DMS79 treated with DMSO at 0.1 percent for 48 hours (cell line): ENCODE data around the gene GRIK2.

Experiments
- DNase-seq: peaks from one replicate; lab custom pipeline; 2025; lab: John Stamatoyannopoulos, UW

The GRIK2 gene

DNA sequence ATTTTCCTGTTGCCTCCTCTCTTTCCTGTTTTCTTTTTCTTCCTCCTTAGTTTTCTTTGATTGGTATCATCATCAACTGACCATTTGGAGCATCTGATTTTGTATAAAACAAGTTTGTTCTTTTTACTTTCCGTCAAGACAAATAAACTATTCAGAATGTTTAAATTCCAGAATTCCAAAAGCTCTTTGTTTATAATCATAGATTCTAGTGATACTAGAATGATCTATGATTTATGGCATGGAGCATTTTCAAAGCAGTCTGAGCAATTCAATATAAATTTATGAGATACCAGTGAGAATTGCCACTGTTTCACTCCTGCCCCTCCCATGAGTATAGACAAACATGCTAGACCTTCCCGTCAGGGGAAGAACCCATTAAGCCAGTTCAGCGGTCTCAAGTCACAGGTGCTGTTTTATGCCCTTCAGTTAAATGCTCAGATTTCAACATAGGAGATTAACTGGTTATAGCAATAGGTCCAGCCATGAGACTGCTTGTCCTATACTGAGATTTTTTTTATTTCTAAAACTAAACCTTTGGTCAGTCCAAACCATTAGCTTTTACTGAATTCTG, 60.7 kb downstream of the GRIK2 start:
- no peak for DNase-seq

DNA sequence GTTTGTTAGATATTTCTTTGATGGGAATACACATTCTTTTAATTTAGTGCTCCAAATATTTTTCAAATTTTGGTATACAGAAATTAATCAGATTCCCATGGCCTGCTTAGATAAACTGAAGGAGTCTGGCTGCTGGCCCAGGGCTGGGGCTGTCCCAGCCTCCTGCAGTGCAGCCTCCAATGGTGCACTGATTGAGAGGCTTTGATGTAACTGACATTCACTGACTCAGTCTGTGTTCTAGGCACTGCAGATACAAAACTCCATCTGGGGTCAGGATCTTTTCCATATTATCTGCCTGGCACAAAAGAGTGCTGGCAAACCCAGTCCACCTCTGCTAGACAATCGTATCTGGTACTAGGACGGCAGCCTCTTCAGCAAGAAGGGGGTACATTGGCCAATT, 64.8 kb downstream of the GRIK2 start:
- no peak for DNase-seq

DNA sequence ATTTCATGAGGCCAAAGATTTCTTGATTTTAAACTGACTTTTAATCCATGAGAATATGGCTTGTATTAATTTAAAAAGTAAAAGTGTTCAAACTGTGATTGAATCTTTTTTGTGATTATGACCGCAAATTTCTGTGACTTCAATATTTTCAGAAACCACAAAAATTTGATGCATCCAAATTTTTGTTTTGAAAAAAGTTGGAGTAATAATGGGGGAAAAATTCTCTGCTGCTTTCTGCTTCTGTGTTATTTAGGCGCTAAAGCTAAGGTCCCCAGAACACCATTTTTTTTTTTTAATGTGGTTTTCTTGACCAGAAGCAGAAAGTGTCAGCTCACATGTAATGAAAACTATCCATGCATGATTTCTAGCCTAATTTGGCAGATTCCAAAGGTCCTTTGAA, 65.3 kb downstream of the GRIK2 start:
- no peak for DNase-seq

DNA sequence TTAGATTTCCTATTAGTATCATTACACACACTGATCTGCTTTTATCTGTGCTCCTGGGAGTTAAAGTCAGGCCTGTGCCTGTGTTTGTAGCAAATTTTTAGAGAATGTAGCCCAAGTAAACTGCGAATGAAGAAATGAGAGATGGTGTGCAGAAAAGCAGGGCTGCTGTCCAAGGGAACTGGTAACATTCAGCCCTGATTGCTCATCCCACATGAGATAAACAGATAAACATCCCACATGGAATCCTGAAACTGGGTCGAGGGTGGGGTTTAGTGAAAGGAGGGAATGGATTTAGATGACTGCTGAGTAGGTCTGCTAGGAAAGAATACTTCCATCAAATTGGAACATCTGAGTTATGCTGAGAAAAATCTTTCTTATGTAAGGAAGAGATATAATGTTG, 69.1 kb downstream of the GRIK2 start:
- no peak for DNase-seq

DNA sequence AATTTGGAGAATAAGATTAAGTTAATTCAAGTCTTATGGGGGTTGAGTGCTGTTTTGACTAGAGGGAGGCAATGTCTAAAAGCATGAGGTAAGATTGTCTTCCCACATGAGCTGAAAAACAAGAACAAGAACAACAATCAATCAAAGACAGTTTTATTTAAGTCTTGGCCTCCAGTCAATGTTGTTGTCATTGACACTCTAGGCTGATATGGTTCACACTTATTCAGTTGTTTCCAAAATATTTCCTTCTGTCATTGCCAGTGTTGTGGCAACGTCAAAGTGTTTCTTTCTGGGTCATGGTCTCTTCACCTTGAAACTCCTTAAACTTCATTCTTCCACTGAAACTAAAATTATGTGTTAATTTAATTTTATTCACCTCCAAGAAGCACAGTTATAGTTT, 72.4 kb downstream of the GRIK2 start:
- DNase-seq = no peak

DNA sequence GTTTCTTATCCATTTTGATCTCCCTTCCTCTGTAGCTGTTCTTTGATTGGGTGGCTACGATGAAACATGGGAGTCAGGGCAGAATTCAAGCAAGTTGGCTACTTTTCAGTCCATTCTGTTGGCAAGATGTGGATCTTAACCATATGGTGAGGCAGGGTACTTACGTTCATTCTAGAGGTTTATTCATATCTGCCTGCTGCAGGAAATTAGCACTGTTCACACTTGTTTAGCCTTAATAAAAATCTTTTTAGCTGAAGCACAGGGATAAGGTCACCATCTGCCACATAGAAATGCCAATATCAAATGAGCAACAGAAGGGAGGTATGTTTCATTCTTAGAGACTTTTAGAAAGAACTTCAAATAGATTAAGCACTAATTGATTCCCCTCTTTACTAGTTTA, 83.9 kb downstream of the GRIK2 start:
- no peak for DNase-seq

DNA sequence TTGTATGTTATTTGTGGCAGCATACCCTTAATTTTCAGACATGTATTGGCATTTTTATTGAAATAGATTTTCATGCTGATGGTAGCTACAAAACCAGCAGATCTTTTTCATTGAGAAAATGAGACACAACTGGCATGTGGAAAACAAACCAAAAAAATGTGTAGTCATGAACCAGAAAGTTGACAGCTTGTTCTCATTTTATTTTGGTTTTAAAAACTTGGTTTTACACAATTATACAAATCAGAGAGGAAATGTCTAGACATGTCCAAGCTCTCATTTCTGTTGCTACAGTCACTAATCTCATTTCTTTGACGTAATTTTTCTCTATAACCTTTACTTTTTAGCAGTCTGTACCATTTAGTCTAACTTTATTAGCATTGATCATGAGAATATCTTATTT, 85.4 kb downstream of the GRIK2 start:
- DNase-seq = no peak

DNA sequence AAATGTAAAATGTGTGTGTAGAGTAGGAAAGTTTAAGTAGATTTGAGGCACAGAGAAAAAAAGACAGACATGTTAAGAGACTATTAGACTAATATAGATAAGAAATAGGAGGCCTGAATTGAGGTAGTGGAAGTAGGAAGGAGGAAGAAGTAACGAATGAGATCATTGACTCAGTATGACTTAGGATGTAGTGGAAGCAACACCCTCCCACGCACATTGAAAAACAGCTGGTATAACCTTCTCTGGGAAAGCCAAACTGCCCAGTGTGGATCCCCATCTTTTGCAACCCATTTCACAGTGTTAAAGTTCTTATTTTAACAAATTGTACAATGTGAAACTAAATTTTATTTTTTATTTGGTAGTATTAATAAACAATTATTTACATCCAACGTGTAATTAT, 89.1 kb downstream of the GRIK2 start:
- no peak for DNase-seq

DNA sequence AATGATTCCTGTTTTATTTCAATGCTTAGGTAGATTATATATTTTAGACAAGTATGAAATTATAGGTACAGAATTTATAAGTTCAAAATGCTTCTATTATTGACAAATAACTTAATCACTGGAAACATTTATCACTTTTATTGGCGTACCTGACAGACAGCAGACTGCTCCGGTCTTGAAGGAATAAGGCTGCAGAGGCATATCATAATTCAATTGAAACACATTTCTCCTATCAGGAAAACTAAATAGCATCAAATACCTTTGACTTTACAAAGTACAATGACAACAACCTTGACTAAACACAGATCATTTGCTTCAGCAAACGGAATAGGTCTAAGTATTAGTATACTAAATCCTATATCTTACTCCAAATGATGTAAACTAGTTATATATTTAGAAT, 91.3 kb downstream of the GRIK2 start:
- no peak for DNase-seq

DNA sequence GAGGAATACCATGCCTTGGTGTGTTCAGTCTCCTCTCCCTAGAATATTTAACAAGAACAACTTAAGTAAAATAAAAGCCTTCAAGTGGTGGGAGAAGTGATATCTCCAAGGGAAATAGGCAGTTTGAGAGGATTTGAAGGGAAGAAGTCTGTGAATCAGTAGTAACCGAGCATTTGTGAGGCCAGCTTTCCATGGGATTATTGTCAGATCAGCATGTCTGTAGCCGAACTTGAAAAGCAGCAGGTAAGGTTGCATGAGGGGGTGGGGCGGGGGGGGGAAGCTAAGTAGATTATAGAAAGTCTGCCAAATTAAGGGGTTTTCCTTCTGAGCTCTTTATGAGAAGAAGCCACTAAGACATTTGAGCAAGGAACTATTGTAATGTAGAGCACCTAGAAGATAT, 92.6 kb downstream of the GRIK2 start:
- no peak for DNase-seq

DNA sequence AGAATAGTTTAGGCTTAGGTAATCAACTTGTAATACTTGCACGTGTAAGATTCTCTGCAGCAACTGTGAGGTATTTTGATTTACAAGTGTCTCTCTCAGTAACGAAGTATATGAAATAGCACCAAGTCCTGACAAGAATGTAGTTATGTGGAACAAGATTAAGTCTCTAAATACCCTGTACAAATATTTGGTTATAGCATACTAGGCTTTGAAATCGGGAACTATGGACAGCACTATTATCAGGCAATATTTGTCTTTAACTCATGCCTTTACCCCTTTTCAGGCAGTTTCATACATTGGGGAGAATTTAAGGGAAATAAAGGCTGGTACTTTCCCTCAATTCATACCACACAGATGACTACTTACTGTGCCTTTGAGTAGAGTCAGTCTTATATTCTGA, 93.2 kb downstream of the GRIK2 start:
- DNase-seq = no peak

DNA sequence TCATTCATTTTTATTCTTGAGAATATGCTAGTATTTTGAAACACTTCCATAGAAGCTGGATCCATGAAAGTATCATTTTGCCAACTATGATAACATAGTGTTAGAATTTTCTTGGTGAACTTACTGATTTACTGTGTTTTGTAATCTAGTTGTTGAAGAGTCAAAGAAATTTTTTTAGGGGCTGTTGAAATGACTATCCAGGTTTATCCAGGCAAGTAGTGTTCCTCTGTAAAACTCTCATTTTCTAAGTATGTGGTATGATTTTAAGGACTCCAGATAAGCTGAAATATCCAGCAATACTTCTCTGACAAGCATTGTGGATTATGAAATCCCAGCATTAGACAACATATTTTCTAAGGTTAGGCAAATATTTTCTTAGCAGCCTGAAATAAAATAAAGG, 95.9 kb downstream of the GRIK2 start:
- DNase-seq = no peak

DNA sequence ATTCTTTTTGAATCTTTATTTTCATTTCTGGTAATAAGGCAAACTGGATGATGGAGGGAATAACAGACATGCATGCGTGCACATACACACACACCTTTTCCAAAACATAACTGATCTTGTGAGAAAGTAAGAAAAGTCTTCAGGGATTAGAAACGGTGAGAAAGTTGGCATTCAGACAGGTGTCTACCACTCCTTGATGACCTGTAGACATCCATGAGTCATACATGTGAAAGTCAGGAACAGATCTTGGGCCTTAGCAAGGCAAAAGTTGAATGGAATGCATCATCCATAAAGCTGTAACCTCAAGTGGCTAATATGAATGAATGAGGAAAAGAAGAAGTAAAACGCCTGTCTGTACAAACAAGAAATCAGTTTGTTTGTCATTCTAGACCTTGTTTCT, 97.3 kb downstream of the GRIK2 start:
- no peak for DNase-seq

DNA sequence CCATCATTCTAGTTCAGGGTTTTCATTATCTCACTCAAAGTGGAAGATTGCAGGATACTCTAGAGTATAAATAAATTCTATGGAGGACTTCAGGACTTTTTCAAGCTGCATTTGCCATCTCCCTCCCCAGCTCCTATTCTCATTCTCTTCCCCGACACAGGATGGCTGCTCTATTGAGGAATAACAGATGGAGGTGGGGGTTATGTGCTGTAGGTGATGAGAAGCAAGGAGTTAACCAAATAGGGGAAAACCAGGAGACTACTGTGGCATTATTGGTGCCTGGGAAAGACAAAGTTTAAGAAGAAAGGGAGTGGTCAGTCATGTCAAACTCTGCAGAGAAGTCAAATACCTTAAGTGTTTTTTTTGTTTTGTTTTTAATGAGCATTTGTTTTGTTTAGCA, 109.3 kb downstream of the GRIK2 start:
- DNase-seq = no peak

DNA sequence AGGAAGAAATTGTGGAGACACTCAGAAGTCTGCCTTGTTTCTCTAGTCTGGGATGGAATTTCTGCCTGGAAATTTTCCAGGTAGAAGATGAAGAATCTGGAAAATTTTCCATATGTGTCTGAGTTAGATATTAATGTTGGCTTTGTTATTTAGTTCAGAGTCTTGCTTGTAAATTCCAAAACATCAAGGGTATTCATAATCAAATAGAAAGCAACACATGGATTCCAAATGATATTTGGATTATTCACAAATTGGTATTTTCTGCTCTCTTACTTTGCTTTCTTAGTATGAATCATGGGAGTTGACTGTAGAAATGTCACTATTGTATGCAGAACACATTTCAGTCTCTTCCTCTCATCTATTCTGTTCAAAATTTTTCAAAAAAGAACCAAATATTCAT, 116.0 kb downstream of the GRIK2 start:
- DNase-seq = no peak

DNA sequence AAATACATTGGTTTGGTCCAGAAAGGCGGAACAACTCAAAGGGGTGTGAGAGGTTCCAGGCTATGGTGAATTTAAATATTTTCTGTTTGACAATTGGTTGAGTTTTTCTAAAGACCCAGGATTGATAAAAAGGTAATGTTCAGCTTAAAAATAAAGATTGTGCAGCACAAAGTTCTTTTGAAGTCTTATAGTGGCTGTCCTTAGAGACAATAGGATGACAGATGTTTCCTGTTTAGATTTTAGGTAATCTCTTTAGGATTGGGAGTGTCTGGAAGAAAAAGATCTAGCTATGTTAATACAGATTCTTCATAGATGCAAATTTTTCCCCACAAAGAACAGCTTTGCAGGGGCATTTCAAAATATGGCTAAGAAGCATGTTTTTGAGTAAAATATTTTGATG, 119.7 kb downstream of the GRIK2 start:
- DNase-seq = no peak

DNA sequence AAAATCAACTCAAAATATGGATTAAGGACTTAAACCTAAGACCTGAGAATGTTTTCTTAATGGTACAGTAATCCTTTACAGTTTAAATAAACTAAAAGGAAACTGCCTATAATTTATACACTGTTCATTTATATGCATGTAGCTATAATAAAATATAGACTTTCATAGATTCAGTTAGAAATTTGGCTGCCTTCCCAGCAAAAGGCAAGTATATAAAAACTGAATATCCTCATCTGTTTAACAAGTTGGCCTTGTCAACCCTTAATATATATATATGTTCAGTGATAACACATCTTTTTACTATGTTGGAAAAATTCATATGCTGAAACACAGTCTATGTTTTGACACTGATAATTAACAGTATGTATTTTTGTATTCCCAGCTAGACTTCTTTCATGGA, 123.1 kb downstream of the GRIK2 start:
- no peak for DNase-seq

DNA sequence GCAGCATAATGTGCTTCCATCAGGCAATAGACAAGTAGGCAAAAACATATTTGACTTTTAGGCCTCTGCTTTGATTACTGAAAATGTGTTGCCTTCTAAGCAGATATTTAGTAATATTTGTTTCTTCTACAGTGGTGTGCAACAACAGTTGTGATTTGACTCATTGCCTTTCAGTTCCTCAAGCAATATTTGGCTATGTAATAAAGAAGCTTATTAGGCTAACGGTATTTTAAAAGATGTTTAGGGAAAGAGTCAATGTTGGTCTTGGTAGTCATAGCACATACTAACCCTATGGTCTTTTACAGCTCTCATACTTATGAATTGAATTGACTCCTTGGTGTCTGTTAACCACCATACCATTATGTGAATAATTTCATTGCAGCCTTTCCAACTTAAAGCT, 124.1 kb downstream of the GRIK2 start:
- DNase-seq = no peak

DNA sequence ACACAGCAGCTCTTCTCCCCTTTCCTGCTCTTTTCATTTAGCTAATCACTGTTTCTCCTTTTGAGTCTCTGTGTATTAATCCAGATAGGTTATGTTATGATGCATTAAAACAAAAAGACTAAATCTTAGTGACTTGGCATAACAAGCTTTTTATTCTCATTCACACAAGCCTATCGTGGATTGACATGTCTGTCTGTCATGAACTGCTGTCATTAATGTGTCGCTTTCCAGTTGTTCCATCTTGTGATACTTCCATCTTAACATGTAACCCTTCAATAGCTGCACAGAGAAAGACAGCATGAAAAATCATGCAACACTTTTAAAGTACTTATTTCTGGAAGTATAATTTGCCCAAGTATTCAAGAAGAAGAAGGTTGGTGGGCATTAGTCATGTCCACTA, 128.7 kb downstream of the GRIK2 start:
- no peak for DNase-seq

DNA sequence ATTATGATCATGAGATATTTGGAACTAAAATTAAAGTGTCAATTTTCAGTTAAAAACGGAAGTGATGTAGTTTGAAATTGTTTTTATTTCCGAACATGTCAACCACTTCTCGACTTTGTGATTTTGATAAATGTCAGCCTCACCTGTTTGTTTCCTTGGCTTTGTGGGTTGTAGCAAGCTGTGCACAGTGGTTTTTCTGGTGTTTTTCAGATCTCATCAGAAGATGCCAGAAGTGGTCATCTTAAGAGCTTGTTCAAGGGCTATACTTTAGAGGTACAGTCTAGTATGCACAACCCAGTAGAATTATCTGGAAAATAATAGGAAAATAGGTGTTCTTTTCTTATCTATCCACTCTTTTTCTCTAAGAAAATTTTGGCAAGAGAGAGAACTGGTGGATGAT, 134.0 kb downstream of the GRIK2 start:
- no peak for DNase-seq

DNA sequence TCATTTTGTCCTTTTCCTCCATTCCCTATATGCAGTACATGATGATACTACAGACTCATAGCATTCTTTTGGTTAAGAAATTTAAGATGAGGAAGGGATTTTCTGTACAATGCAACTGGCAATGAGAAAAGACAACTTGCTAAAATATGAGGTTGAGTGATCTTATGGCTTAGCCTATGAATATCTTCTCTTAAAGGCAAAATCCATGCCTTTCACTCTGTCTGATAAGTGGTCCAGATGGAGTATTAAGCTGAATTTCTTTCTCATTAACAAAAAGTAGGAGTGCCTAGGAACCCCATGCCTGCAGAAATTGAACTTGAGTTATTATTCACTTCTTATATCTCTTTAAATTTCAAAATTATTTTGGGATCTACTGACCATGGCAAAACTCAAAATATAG, 135.3 kb downstream of the GRIK2 start:
- DNase-seq = no peak

DNA sequence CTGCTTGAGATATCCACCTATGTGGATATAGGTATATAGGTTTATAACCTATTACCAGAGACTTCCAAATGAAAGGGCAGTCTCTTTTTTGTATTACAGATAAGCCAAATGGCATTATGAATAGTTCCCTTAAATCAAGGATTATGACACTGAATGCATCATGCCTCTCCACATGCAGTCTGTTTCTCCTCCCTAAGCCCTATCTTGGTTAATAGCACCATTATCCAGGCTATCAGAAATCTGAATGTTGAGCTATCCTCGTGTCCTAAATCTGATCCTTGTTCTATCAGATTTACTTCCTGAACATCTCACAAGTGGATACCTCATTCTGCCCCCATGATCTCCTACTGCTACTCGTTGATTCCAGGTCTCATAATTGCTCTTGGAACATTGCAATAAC, 138.0 kb downstream of the GRIK2 start:
- DNase-seq = no peak

DNA sequence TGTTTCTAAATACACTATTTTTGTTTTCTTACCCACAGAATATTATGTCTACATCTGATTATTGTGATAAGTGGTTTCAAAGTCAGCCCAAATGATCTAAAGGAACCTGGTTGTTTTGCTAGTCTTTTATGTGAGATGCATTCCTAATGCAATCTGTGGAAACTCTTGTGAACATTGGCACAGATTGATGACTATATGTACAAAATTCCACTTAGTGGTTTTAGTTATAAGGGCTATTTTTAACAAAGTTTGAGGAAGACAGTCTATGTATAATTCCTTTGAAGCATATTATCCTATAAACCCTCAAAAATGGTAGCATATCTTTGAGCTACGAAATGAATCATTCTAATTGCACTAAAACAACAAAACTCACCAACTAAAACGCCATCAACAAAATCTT, 140.9 kb downstream of the GRIK2 start:
- DNase-seq = no peak

DNA sequence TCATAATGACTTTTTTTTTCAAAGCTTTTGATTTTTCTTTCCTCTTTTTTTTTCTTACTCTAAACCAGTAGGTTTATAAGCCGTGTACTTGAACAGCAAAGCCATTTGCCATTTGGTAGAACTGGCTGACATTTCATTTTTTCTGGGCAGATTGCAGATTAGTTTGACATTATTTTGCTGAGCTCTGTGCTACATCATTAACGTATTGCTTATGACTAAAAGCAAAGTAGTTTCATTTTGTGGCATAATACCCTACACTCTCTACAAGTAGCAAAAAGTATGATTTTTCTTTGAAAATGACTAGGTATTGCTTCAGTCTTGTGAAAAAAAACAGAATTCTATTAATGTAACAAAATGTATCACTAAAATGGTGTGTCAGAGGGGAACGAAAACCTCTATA, 141.3 kb downstream of the GRIK2 start:
- no peak for DNase-seq

DNA sequence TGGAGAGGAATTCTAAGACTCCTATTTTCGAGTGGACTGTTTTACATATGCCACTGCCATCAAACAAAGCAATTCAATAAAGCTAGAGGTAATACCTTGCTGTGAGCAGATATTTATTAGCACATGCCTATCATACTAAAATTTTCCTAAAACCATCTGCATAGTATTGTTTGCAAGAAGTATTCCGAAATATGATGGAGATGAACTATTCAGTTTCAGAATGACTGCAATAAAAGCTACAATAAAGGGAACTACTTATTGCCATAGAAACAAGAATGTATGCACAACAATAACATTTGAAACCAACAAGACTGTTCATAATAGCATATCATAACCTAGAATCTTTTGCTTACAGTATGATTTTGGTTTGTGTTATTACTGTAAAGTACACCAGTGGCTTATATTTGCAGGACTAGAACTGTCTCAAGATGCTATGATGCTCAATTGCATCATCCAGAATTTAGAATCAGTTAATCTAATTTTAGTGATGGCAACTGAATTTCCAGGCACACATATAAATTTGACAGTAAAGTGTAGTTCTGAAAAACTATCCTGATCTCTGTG, 144.3 kb downstream of the GRIK2 start:
- DNase-seq = no peak
